Vagina (tissue), 2 donors: Measurements from ENCODE around the gene HSF5.

ENCODE experiments used
- POLR2A ChIP-seq, 2 donors: fragments of 450-650 bp; IDR thresholded peaks; one replicate each; pipeline ENCODE4 v1.6.1; 2017; ENCODE audit warnings: antibody characterized with exemption in 2 of 2, mild to moderate bottlenecking in 2 of 2, moderate library complexity in 2 of 2
- POLR2AphosphoS5 ChIP-seq, 2 donors: sonication (generic); formaldehyde crosslinking; IDR thresholded peaks; one replicate each; pipeline ENCODE4 v1.9.0; 2017; ENCODE audit warnings: antibody characterized with exemption in 2 of 2, mild to moderate bottlenecking in 2 of 2, low read depth in 1 of 2; ENCODE audit not compliant: insufficient read depth in 1 of 2
- TF ChIP-seq, protein P1 (sequence below), 3 experiments: fragments of 450-650 bp in 2 of 3; fragments of 200-600 bp in 1 of 3; sonication (generic) in 1 of 3; IDR thresholded peaks; one replicate each; pipeline ENCODE4 v1.5.1; 2017 to 2019; ENCODE audit warnings: antibody characterized with exemption in 3 of 3, mild to moderate bottlenecking in 2 of 3, moderate library complexity in 2 of 3

DNA sequence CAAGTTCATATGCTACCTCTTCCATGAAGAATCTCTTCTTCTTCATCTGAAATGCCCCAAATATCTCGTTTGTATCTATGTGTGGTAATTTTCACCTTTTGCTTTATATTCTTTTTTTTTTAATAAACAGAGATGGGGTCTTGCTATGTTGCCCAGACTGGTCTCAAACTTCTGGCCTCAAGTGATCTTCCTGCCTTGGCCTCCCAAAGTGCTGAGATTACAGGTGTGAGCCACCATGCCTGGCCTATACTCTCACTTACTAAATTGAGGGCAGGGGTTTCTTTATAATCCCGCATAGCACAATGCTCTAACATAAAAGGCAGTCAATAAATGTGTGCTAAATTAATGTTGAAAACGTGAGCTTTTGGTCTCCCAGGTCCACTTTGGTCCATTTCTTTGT lies 101.5 kb downstream of the HSF5 start:
- TF ChIP-seq, protein P1, sequence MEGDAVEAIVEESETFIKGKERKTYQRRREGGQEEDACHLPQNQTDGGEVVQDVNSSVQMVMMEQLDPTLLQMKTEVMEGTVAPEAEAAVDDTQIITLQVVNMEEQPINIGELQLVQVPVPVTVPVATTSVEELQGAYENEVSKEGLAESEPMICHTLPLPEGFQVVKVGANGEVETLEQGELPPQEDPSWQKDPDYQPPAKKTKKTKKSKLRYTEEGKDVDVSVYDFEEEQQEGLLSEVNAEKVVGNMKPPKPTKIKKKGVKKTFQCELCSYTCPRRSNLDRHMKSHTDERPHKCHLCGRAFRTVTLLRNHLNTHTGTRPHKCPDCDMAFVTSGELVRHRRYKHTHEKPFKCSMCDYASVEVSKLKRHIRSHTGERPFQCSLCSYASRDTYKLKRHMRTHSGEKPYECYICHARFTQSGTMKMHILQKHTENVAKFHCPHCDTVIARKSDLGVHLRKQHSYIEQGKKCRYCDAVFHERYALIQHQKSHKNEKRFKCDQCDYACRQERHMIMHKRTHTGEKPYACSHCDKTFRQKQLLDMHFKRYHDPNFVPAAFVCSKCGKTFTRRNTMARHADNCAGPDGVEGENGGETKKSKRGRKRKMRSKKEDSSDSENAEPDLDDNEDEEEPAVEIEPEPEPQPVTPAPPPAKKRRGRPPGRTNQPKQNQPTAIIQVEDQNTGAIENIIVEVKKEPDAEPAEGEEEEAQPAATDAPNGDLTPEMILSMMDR (IDR thresholded peaks at IDR 0.05), result no peak
- no peak for TF ChIP-seq POLR2A (IDR thresholded peaks at IDR 0.05)
- TF ChIP-seq POLR2AphosphoS5 (IDR thresholded peaks at IDR 0.05; ENCODE audit: insufficient read depth in 1 of 2, low read depth in 1 of 2), result no peak
